ENCODE measurements around the gene RPUSD3.

DNA sequence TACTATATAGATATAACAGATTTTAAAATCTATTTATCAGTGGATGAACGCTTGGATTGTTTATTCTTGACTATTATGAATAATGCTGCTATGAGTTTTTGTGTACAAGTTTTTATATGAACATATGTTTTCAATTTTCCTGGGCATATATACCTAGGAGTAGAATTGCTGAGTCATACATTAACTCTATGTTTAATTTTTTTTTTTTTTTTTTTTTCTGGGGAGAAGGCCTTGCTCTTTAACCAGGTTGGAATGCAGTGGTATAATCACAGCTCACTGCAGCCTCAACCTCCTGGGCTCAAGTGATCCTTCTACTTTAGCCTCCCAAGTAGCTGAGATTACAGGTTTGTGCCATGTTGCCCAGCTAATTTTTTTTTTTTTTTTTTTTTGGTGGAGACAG, 27.2 kb upstream of the RPUSD3 start:
- TF ChIP-seq JUN (IDR thresholded peaks at IDR 0.05; ENCODE audit: borderline replicate concordance, insufficient read depth, insufficient read length, low read depth) (no peak), POLR2A (IDR thresholded peaks at IDR 0.05; ENCODE audit: low read depth, low read length) (no peak), EZH2 (IDR thresholded peaks at IDR 0.05; ENCODE audit: borderline replicate concordance, low read depth, low read length, severe bottlenecking) (no peak), MYC (IDR thresholded peaks at IDR 0.05; ENCODE audit: low read depth, low read length) (no peak), POLR2AphosphoS5 (IDR thresholded peaks at IDR 0.05; ENCODE audit: insufficient read depth, low read depth, low read length) (no peak), FOS (IDR thresholded peaks at IDR 0.05; ENCODE audit: borderline replicate concordance, insufficient read depth, low read length) (no peak)
- TF ChIP-seq, protein P1, sequence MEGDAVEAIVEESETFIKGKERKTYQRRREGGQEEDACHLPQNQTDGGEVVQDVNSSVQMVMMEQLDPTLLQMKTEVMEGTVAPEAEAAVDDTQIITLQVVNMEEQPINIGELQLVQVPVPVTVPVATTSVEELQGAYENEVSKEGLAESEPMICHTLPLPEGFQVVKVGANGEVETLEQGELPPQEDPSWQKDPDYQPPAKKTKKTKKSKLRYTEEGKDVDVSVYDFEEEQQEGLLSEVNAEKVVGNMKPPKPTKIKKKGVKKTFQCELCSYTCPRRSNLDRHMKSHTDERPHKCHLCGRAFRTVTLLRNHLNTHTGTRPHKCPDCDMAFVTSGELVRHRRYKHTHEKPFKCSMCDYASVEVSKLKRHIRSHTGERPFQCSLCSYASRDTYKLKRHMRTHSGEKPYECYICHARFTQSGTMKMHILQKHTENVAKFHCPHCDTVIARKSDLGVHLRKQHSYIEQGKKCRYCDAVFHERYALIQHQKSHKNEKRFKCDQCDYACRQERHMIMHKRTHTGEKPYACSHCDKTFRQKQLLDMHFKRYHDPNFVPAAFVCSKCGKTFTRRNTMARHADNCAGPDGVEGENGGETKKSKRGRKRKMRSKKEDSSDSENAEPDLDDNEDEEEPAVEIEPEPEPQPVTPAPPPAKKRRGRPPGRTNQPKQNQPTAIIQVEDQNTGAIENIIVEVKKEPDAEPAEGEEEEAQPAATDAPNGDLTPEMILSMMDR (IDR thresholded peaks at IDR 0.05; ENCODE audit: extremely low read depth in 1 of 2, insufficient read depth in 1 of 2, low read depth in 1 of 2, low read length in 2 of 2), result no peak
- TF ChIP-seq, protein P2, sequence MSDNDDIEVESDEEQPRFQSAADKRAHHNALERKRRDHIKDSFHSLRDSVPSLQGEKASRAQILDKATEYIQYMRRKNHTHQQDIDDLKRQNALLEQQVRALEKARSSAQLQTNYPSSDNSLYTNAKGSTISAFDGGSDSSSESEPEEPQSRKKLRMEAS (IDR thresholded peaks at IDR 0.05; ENCODE audit: insufficient read depth, insufficient read length), result no peak

Data from endothelial cell of umbilical vein (primary cell).